Ovary (tissue), 3 donors: ENCODE results near the gene OOSP2.

Source experiments
- CTCF ChIP-seq, 3 donors: fragments of 450-650 bp in 2 of 3; fragments of 200-600 bp in 1 of 3; IDR thresholded peaks; one replicate each; pipeline versions ENCODE4 v1.5.1 to v1.8.0; 2016 to 2022; ENCODE audit warnings: antibody characterized with exemption in 3 of 3, mild to moderate bottlenecking in 1 of 3
- EP300 ChIP-seq: sonication (generic); formaldehyde crosslinking; IDR thresholded peaks from one replicate; pipeline ENCODE4 v1.6.1; 2017; ENCODE audit warnings: antibody characterized with exemption
- POLR2A ChIP-seq: fragments of 450-650 bp; IDR thresholded peaks from one replicate; pipeline ENCODE4 v1.6.1; 2017; ENCODE audit warnings: antibody characterized with exemption, mild to moderate bottlenecking, moderate library complexity
- donor health status: DM: no; HTN: no; CAD: no.

DNA sequence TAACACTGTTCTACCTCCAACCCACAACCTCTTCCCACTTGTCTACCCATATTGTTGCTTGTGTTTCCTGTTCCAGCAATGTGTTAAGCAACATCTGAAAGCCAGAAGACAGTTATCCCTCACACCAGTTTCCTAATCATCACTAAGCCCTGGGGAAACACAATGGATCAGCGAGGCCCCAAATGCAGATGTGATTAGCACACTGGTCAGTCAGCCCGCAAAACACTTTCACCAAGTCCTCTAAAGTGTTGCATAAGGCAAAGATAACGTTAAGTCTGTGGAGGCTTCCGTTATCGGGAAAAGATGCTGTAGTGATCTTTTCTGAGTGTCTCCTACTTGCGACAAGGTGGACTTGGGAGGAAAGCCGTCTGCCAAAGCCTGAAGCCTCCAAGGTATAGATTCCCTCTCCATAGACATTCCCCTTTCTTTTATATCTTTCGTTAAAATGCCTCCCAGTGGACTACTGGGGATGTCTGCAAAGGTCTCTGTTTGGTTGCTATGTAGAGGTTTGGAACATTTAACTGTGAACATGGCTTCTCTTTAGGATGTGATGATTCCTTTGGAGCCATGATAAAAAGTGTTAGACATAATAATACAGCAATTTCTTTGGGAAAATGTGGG, 16.2 kb downstream of the OOSP2 start, which contains the start of gene MS4A3:
- TF ChIP-seq CTCF (IDR thresholded peaks at IDR 0.05) (no peak), POLR2A (no peak), EP300 (no peak)
